ENCODE data around the gene CNKSR2.

CNKSR2 gene

GRCh38 chrX:21374163-21374993 is at the start of gene CNKSR2:
TSS of gene CNKSR2 (plus strand) at chrX:21374418. CDS start at chrX:21374898, 480 bp downstream.
- peak; percentile 69 for DNase-seq (ENCODE audit: low read depth)

- DNase-seq (ENCODE audit: low read depth) = no peak
These were observed 19.5 kb upstream of the CNKSR2 start for GRCh38 chrX:21354725-21355124.

DNA sequence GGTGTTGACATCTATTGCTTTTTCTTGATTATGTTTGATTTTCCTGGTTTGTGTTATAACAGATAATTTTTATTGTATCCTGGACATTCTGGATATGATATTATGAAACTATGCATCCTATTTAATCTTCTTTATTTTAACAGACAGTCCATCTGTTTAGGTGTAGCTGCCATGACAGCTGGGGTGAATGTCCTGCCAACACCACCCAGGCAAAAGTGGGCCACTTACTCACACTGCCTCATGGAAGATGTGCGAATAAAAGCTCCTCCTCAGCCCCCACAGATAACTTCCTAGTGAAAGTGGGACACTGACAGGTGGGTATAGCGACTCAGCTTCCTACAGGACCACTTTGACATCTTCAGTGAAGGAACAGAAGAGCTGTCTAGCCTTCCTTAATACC is 18.4 kb upstream of the CNKSR2 start:
- DNase-seq (ENCODE audit: low read depth) = no peak

GRCh38 chrX:21369613-21370012 is 4.6 kb upstream of the CNKSR2 start:
- no peak for DNase-seq (ENCODE audit: low read depth)

GRCh38 chrX:21373001-21373400 is 1.2 kb upstream of the CNKSR2 start:
- no peak for DNase-seq (ENCODE audit: low read depth)

DNA sequence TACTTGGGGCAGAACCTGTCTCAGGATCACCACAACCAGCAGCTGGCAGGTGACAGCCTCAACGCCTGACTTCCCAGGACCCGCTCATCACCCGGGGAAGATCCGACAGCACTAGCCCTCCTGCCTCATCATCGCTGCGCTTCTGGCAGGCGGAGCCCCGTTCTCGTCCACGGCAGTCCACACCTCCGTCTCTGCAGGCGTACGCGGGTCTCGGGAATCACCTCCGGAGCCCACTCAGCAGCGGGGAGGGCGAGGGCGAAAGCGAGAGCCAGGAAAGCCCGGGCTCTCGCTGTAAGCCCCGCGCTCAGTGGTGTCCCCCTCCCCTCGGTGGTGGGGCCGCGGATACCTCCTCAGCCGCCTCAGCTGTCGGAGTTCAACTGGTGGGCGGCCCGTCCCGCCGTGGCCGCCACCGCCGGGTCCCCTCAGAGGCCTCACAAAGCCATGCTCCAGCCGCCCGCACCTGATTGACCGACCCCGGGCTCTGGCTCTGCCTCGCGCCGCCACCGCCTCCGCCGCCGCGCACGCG is 518 bp upstream of the CNKSR2 start:
- DNase-seq (ENCODE audit: low read depth) = no peak

- no peak for DNase-seq (ENCODE audit: low read depth)
These were observed 933 bp downstream of the CNKSR2 start for GRCh38 chrX:21374994-21375707.

DNA sequence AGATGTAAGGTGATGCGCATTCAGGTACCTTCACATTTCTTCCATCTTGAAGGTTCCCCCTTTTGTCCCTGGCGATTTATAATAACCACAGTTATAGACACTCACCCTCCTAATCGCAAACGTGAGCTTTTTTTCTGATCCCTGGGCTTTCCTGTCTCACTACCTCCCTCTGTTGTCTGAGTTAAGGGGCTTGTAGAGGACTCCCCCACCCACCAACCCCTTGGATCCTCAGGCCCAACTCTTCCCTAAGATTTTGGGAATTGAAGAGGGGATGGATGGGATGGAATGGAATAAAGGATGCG is 1.4 kb downstream of the CNKSR2 start:
- no peak for DNase-seq (ENCODE audit: low read depth)

GRCh38 chrX:21376636-21377035 is 2.4 kb downstream of the CNKSR2 start:
- DNase-seq (ENCODE audit: low read depth) = no peak

GRCh38 chrX:21379991-21380390 is 5.8 kb downstream of the CNKSR2 start:
- DNase-seq (ENCODE audit: low read depth) = no peak

DNA sequence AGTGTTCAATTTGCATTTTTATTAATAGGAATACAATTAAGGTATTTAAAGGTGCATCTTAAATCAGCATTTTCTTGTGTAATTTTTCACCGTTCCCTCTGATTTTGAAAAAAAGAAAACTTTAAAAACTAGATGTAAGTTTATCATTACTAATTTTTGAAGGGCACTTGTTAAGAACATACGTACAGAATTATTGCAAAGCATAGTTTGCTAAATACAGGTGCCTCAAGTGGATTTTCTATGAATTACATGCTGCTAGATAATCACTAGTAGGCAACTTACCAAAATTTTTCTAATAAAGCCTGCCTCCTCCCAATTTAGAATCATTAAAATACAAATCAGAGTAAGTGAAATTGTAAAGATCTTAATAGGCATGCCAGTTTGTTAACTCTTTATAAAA is 8.5 kb downstream of the CNKSR2 start:
- DNase-seq (ENCODE audit: low read depth) = no peak

- DNase-seq (ENCODE audit: low read depth) = no peak
These were observed 9.3 kb downstream of the CNKSR2 start for GRCh38 chrX:21383546-21383945.

DNA sequence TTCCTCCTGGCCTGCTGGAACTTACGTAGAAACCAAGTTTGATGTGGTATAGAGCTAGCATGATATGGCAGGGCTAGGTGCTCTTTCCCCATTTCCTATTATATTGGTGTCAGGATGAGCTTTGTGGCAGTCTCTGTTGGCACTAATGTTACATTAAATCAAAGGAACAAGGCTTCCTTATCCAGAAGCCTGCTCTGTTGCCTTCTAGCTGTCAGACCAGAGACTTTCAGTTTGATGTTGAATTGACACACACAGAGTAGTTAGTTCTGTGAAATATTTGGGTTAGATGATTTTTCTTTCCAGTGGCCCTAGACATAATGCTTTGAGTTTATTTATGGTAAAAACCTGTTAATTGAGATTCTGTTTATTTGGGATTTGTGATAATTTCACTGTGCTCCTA is 10.0 kb downstream of the CNKSR2 start:
- no peak for DNase-seq (ENCODE audit: low read depth)

DNA sequence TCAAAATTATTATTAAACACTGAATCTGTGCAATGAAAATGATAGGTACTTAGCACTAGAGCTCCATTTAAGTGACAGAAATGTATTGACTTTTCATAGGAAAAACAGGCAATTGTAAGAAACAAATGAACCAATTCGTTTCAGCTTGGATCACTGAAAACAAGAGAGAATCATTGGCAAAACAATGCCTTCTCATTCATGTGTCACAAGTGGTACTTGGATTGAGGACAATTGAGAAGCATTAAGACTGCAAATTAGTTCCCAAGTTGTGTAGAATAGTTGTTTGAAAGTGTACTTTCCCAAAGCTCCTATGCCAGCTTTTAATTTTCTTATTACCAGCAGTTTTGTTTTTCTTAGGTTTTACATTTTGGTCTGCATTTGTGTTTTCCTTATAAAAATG is 20.6 kb downstream of the CNKSR2 start:
- DNase-seq (ENCODE audit: low read depth) = no peak

GRCh38 chrX:21398426-21398825 is 24.2 kb downstream of the CNKSR2 start:
- DNase-seq (ENCODE audit: low read depth) = no peak

DNA sequence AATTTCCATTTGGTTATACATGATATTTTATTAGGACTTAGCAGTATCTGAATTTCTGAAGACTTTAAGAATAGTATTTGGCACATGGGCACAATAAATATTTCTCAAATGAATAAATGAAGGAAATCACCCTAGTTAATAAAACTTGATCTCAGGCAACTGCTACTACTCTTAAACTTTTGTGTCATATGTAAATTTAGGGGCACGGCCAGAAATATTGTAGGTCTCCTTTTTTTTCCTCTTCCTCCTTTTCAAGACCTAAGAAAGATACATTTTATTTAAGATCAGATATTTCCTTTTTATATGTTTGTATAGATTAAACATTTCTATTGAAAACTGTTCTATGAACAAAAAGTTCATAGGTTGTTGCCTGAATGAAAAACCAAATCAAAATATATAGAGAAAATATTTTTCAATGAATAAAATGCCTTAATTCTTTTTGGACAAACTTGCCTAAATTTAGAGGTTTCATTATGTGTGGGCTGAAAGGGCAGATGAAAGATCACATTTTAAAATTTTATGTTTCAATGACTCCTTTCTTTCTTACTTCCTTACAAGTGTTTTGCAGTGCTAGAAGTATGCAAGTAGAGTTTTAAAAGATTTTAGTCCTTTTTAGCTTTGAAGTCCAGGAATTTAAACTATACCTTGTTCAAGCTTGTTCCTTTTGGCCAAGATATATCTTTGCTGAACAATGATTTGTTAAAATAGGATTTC is 26.3 kb downstream of the CNKSR2 start:
- no peak for DNase-seq (ENCODE audit: low read depth)

DNA sequence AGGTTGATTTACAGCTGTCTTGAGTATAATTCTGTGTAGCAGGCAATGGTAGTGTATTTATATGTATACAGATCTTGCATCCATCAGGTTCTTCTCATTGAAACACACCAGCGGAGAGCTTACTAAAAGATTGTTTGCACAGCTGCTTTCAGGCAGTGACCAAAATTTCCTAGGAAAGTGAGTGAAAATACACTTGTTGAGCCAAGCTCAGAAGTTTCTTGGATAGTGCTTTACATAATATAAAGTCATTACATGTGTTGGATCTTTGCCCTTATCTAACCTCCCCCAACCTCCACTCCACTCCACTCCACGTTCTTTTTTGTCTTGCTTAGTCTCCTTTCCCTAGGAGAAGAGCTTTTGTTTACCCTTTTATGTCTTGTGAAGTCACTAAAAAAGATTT is 34.1 kb downstream of the CNKSR2 start:
- DNase-seq (ENCODE audit: low read depth) = no peak

DNA sequence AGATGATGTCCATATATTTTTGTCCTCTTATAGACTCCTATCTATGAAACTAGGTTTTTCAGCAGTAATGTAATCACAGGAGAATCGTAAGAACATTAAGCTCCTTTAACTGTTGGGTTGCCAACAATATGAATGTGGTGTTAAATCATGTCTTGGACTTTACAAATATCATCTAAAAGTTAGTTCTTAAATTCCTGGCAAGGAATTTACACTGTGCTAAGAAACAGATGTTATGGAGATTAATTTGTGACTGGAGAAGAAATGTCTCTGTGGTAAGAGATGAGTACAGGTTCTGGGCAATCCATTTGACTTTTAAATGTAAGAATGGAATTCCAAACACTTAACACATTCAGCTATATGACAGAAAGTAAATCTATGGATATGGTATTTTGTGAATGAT is 34.6 kb downstream of the CNKSR2 start:
- no peak for DNase-seq (ENCODE audit: low read depth)

DNA sequence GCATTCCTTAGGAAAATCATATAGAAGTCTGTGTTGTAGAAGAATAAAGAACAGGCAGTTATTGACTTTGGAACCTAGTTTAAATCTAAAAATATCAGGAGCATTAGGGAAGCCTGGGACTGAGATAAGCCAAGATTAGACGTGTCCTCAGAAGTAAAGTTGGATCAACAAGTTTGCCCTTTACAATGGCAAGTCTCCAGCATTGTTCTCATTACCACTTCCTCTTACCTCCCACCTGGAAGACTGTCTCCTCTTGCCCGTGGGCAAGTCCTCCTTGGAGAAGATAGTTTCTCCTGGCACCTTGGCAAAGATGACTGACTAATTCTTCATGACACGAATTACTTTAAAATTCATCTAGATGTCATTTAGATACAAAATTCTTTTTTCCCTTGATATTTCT is 37.8 kb downstream of the CNKSR2 start:
- no peak for DNase-seq (ENCODE audit: low read depth)

DNA sequence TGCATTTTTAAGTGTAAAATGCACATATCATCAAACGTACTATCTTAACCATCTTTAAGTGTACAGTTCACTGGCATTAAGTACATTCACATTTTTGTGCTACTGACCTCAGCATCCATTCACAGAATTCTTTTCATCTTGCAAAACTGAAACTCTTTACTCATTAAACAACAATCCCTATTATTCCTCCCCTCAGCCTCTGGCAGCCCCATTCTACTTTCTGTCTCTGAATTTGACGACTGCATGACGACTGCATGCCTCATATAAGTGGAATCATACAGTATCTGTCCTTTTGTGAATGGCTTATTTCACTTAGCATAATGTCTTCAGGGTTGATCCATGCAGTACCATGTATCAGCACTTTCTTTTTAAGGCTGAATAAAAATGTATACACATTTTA is 38.7 kb downstream of the CNKSR2 start:
- no peak for DNase-seq (ENCODE audit: low read depth)

GRCh38 chrX:21427086-21427485 is 52.9 kb downstream of the CNKSR2 start:
- no peak for DNase-seq (ENCODE audit: low read depth)

- DNase-seq (ENCODE audit: low read depth) = no peak
These were observed 62.8 kb downstream of the CNKSR2 start for GRCh38 chrX:21437036-21437435.

GRCh38 chrX:21438792-21439191 is 64.6 kb downstream of the CNKSR2 start:
- DNase-seq (ENCODE audit: low read depth) = no peak

All from activated T-cell treated with anti-CD3 and anti-CD28 coated beads for 24 hours (primary cell).